ENCODE results near the gene MED31.

Gene MED31

DNA sequence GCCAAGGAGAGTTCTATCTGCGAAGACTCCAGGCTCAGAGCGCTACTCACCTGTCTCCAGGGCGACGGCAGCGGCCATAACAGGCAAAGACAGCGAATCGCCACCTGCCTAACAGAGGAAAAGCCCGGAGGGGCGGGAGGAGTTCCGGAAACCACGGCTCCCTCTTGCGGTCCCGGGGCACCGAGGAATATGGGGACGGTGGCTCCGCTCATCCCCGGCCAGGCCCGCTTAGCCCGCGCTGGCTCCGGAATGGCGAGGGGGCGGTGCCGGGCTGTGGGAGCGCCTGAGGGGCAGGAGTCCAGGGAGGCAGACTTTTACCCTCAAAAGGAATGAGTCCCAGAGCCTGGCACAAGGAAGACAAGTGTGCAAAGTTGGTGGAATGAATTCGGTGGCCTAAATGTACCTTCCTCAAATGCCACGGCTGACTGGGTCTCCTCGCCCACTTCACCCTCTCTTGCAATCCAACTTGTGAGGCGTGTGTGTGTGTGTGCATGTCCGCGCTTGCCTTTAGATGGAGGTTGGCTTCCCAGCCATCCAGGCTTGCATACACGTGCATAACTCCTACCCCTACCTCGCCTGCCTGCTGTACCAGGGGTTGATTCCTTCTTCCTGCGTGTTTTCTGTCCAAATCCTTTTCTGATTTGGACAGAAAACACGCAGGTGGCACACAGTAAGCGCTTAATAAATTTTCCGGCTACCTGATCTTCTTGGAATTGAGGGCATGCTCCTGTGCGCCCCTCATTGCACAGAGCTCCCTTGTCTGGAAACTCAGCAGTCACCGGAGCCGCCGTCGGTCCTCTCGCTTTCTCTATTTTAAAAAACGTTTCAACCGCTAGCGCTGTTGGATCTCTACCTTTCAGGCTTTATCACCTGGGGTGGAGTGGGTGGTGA is 3.7 kb upstream of the MED31 start:
- no peak overlapping the region for H3K4me3 ChIP-seq (replicated peaks; ENCODE audit: low read depth, low read length)
- TF ChIP-seq, protein P1, sequence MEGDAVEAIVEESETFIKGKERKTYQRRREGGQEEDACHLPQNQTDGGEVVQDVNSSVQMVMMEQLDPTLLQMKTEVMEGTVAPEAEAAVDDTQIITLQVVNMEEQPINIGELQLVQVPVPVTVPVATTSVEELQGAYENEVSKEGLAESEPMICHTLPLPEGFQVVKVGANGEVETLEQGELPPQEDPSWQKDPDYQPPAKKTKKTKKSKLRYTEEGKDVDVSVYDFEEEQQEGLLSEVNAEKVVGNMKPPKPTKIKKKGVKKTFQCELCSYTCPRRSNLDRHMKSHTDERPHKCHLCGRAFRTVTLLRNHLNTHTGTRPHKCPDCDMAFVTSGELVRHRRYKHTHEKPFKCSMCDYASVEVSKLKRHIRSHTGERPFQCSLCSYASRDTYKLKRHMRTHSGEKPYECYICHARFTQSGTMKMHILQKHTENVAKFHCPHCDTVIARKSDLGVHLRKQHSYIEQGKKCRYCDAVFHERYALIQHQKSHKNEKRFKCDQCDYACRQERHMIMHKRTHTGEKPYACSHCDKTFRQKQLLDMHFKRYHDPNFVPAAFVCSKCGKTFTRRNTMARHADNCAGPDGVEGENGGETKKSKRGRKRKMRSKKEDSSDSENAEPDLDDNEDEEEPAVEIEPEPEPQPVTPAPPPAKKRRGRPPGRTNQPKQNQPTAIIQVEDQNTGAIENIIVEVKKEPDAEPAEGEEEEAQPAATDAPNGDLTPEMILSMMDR (IDR thresholded peaks at IDR 0.05; ENCODE audit: low read length, missing control alignments) = no peak

DNA sequence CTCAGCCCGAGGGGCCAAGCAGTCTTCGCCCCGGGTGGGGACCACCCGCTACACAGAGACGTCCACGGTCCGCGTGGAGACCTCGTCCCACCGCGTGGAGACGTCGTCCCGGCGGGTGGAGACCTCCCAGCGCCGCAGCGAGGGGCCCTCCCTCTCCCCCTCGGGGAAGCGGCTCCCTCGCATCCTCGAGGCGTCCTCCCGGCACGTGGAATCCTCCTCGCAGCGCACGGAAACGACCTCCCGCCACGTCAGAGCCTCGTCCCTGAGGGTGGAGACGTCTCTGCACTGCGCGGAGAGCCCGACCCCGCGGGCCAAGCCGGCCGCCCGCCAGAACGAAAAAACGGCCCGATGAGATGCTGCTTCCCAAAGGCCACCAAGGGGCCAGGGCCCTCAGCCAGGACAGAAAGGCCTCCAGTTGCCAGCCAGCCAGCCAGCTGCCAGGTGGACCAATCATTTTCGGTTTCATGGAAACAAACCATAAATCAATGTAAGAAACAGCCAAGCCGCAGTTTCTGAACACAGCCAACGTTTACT is 581 bp upstream of the MED31 start:
- TF ChIP-seq, protein P1 (IDR thresholded peaks at IDR 0.05; ENCODE audit: low read length, missing control alignments) = no peak
- DNase-seq (ENCODE audit: low read depth) = peak; percentile 32
- peak overlapping the region; percentile 100 for H3K4me3 ChIP-seq (replicated peaks; ENCODE audit: low read depth, low read length)

More for the DNA sequence above, 3.7 kb upstream of the MED31 start:
- peak; percentile 10 for DNase-seq (ENCODE audit: low read depth)

DNA sequence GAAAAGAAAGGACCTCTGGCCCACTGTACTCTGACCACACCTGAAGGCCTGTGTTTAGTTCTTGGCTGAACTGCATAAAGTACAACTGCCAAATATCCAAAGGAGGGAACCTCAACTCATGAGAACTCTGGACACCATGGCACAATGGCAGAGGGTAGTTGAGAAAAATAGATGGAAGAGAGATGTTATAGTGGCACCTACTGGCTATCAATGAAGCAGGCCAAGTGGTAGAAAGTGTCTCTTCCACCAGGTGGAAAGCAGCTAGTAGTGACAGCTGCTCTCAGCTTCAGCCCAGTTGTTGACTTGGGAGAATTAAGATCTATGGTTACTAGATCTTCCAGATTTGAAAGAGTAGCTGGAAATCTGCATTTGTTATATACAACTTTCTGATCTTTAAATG is 3.2 kb downstream of the MED31 start:
- H3K4me3 ChIP-seq (replicated peaks; ENCODE audit: low read depth, low read length) = no peak overlapping the region
- peak; percentile 27 for DNase-seq (ENCODE audit: low read depth)
- TF ChIP-seq, protein P1 (IDR thresholded peaks at IDR 0.05; ENCODE audit: low read length, missing control alignments) = peak; percentile 25

DNA sequence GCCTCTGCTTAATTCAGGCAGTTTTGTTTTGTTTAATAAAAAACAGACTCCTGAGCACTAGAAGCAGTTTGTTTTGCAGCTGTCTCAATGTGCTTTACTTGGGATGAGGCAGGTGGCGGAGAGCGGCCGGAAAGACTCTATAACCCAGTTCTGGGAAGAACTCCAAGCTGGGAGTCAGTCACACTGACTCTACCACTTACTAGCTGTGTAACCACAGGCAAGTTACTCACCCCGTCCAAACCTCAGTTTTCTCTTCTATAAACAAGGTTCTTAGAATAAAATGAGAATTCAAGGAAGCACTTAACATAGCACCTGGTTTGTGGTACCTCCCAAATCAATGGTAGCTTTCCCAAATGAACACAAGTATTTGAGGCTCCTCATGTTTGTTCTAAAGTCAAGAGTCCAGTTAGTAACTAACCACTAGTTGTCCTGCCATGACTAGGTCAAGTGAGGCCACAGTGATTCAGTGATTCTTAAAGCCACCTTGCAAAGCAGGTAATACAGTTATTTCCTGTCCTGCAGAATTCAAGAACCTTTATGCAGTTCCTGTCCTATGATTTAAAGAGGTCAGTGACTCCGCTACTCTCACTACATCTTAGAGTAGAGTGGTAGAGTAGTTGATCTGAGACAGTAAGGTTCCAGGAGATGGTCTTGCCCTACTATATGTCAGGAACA is 7.8 kb downstream of the MED31 start:
- TF ChIP-seq, protein P1 (IDR thresholded peaks at IDR 0.05; ENCODE audit: low read length, missing control alignments) = no peak
- DNase-seq (ENCODE audit: low read depth) = no peak
- H3K4me3 ChIP-seq (replicated peaks; ENCODE audit: low read depth, low read length) = no peak overlapping the region

DNA sequence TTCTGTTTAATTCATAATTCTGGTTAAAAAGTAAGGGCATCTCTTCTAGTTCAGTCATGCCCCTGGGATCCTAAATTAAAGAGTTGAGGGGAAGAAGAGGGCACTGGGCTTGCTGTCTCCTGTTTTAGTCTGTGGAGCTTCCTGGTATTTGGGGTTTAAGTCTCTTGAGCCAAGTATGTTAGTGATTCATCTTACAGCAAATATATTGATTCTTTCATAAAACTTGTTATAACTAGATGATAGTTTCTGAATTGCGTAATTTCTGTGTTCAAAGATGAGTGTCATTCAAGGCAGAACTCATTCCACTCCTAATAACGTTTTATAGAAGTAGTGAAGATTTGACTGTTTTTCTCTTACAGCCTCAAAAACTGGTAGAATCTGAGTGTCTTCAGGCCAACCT is 8.8 kb downstream of the MED31 start:
- no peak overlapping the region for H3K4me3 ChIP-seq (replicated peaks; ENCODE audit: low read depth, low read length)
- TF ChIP-seq, protein P1 (IDR thresholded peaks at IDR 0.05; ENCODE audit: low read length, missing control alignments) = no peak
- no peak for DNase-seq (ENCODE audit: low read depth)

DNA sequence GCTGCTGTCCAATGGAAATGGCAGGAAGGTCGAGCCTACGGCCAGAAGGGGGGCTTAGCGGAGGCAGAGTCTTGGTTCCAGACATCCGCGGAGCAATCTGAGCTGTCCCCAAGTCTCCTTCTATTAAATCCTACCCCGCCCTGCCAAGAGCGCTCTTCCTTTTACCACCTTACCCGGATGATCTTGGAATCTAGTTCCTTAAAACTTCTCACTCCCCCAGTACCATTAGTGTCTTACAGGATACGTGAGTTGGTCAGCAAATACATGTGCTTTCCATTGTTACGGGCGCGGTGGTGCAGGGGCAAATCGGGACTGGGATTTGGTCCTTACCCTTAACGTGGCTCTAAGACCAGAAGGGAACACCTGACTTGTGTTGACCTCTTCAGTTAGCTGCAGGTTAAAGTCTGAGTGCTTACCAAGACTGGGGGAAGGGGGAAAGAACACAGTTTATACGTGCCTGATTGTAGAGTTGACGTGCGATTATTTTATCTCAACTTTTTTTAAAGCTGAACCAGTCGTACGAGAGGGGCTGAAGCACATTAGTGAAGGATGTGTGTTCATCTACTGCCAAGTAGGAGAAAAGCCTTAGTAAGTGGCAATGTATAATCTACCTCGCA is 10.1 kb downstream of the MED31 start:
- peak overlapping the region; percentile 96 for H3K4me3 ChIP-seq (replicated peaks; ENCODE audit: low read depth, low read length)
- TF ChIP-seq, protein P1 (IDR thresholded peaks at IDR 0.05; ENCODE audit: low read length, missing control alignments) = no peak
- DNase-seq (ENCODE audit: low read depth) = no peak
